ENCODE data around the gene PPP1R12C.

PPP1R12C gene

GRCh38 chr19:55153652-55154264, 36.3 kb upstream of the PPP1R12C start:
- Mint-ChIP-seq H3K4me1 (peaks cover 22% of the 10 kb centered on the region), H3K4me3 (no peak overlapping the region), H3K36me3 (no peaks in the 10 kb centered on the region), H3K27ac (no peak overlapping the region), H3K27me3 (peaks cover 60% of the 10 kb centered on the region), H3K9me3 (peaks cover 7% of the 10 kb centered on the region)
- ATAC-seq, result no peak

GRCh38 chr19:55152017-55152416, 34.6 kb upstream of the PPP1R12C start:
- H3K27me3 Mint-ChIP-seq, result peaks cover 55% of the 10 kb centered on the region

GRCh38 chr19:55149078-55150003, 31.9 kb upstream of the PPP1R12C start, which contains the start of gene TNNT1:
Gene TNNT1, minus strand, starts transcription at chr19:55149206. Its CDS starts 2,049 bp downstream, at chr19:55147157.
- no peak within 1 kb of the TSS for H3K27ac Mint-ChIP-seq
- H3K4me3 Mint-ChIP-seq, result no peak within 1 kb of the TSS
- ATAC-seq, result no peak
- peaks cover 7% of the 10 kb centered on the region for H3K9me3 Mint-ChIP-seq
- no peaks in the 10 kb centered on the region for H3K36me3 Mint-ChIP-seq
- peaks cover 33% of the 10 kb centered on the region for H3K4me1 Mint-ChIP-seq
- peaks cover 59% of the 10 kb centered on the region for H3K27me3 Mint-ChIP-seq

More at GRCh38 chr19:55152017-55152416, 34.6 kb upstream of the PPP1R12C start:
- Mint-ChIP-seq H3K27ac (peak overlapping the region; percentile 4), H3K4me3 (no peak overlapping the region), H3K4me1 (peaks cover 22% of the 10 kb centered on the region), H3K9me3 (peaks cover 7% of the 10 kb centered on the region), H3K36me3 (no peaks in the 10 kb centered on the region)
- ATAC-seq, result no peak

- no peak overlapping the region for H3K27ac Mint-ChIP-seq
- no peak overlapping the region for H3K4me3 Mint-ChIP-seq
- H3K9me3 Mint-ChIP-seq, result peaks cover 7% of the 10 kb centered on the region
- no peak for ATAC-seq
- peaks cover 72% of the 10 kb centered on the region for H3K27me3 Mint-ChIP-seq
- no peaks in the 10 kb centered on the region for H3K36me3 Mint-ChIP-seq
- peaks cover 26% of the 10 kb centered on the region for H3K4me1 Mint-ChIP-seq
Measured at GRCh38 chr19:55147545-55148251, 30.3 kb upstream of the PPP1R12C start.

GRCh38 chr19:55146705-55147273, 29.4 kb upstream of the PPP1R12C start:
- H3K4me1 Mint-ChIP-seq, result peaks cover 19% of the 10 kb centered on the region
- H3K36me3 Mint-ChIP-seq, result no peaks in the 10 kb centered on the region
- no peak overlapping the region for H3K4me3 Mint-ChIP-seq
- H3K27ac Mint-ChIP-seq, result no peak overlapping the region
- peaks cover under 1% of the 10 kb centered on the region for H3K9me3 Mint-ChIP-seq
- H3K27me3 Mint-ChIP-seq, result peaks cover 76% of the 10 kb centered on the region
- peak; percentile 47 for ATAC-seq

GRCh38 chr19:55146078-55146704, 28.8 kb upstream of the PPP1R12C start:
- H3K36me3 Mint-ChIP-seq, result no peaks in the 10 kb centered on the region

GRCh38 chr19:55145232-55145631, 27.8 kb upstream of the PPP1R12C start:
- Mint-ChIP-seq H3K36me3 (no peaks in the 10 kb centered on the region), H3K27ac (no peak overlapping the region), H3K9me3 (no peaks in the 10 kb centered on the region), H3K4me3 (no peak overlapping the region), H3K27me3 (peaks cover 85% of the 10 kb centered on the region), H3K4me1 (peaks cover 25% of the 10 kb centered on the region)
- no peak for ATAC-seq

More at GRCh38 chr19:55146078-55146704, 28.8 kb upstream of the PPP1R12C start:
- Mint-ChIP-seq H3K4me1 (peaks cover 21% of the 10 kb centered on the region), H3K9me3 (no peaks in the 10 kb centered on the region), H3K4me3 (no peak overlapping the region), H3K27ac (no peak overlapping the region), H3K27me3 (peaks cover 82% of the 10 kb centered on the region)
- ATAC-seq, result no peak

- ATAC-seq, result no peak
- Mint-ChIP-seq H3K36me3 (no peaks in the 10 kb centered on the region), H3K27me3 (peaks cover 85% of the 10 kb centered on the region), H3K27ac (no peak overlapping the region), H3K4me3 (no peak overlapping the region), H3K4me1 (peaks cover 25% of the 10 kb centered on the region), H3K9me3 (no peaks in the 10 kb centered on the region)
Measured at GRCh38 chr19:55141696-55142095, 24.3 kb upstream of the PPP1R12C start.

GRCh38 chr19:55137915-55138314, 20.5 kb upstream of the PPP1R12C start:
- no peak overlapping the region for H3K4me3 Mint-ChIP-seq
- ATAC-seq, result no peak
- peaks cover 19% of the 10 kb centered on the region for H3K4me1 Mint-ChIP-seq
- H3K9me3 Mint-ChIP-seq, result no peaks in the 10 kb centered on the region
- H3K27ac Mint-ChIP-seq, result no peak overlapping the region
- peaks cover 86% of the 10 kb centered on the region for H3K27me3 Mint-ChIP-seq
- no peaks in the 10 kb centered on the region for H3K36me3 Mint-ChIP-seq

GRCh38 chr19:55136399-55137102, 19.1 kb upstream of the PPP1R12C start:
- H3K9me3 Mint-ChIP-seq, result no peaks in the 10 kb centered on the region
- H3K27me3 Mint-ChIP-seq, result peaks cover 82% of the 10 kb centered on the region
- peaks cover 23% of the 10 kb centered on the region for H3K4me1 Mint-ChIP-seq
- no peak for ATAC-seq
- no peak overlapping the region for H3K4me3 Mint-ChIP-seq
- H3K36me3 Mint-ChIP-seq, result no peaks in the 10 kb centered on the region
- no peak overlapping the region for H3K27ac Mint-ChIP-seq

- Mint-ChIP-seq H3K9me3 (no peaks in the 10 kb centered on the region), H3K4me1 (peaks cover 16% of the 10 kb centered on the region), H3K36me3 (no peaks in the 10 kb centered on the region), H3K4me3 (no peak overlapping the region), H3K27me3 (peaks cover 70% of the 10 kb centered on the region), H3K27ac (no peak overlapping the region)
- no peak for ATAC-seq
Measured at GRCh38 chr19:55134736-55135135, 17.3 kb upstream of the PPP1R12C start.

GRCh38 chr19:55133639-55134444, 16.4 kb upstream of the PPP1R12C start:
- Mint-ChIP-seq H3K4me3 (peak overlapping the region; percentile 35), H3K27ac (no peak overlapping the region)

GRCh38 chr19:55132453-55133129, 15.2 kb upstream of the PPP1R12C start:
- H3K4me1 Mint-ChIP-seq, result peaks cover 16% of the 10 kb centered on the region
- H3K27me3 Mint-ChIP-seq, result peaks cover 69% of the 10 kb centered on the region
- H3K36me3 Mint-ChIP-seq, result no peaks in the 10 kb centered on the region
- H3K27ac Mint-ChIP-seq, result no peak overlapping the region
- ATAC-seq, result no peak
- H3K9me3 Mint-ChIP-seq, result no peaks in the 10 kb centered on the region
- H3K4me3 Mint-ChIP-seq, result no peak overlapping the region

More at GRCh38 chr19:55133639-55134444, 16.4 kb upstream of the PPP1R12C start:
- Mint-ChIP-seq H3K27me3 (peaks cover 69% of the 10 kb centered on the region), H3K9me3 (no peaks in the 10 kb centered on the region), H3K4me1 (peaks cover 16% of the 10 kb centered on the region), H3K36me3 (no peaks in the 10 kb centered on the region)
- peak; percentile 74 for ATAC-seq

All from stimulated activated memory B cell treated with anti-CD40 and anti-IgM and Interleukin-4, amounts not matched to agents 10 μg/mL and 1 μg/mL and 100 μg/mL, for 72 hours (primary cell).